Skeletal muscle satellite cell (primary cell): ENCODE results near the gene PFKFB2.

Source experiments
- H3K27me3 ChIP-seq: 2 replicates; pipeline ENCODE4 v1.7.0; 2013; ENCODE audit warnings: low read length; ENCODE audit not compliant: control insufficient read depth, insufficient read depth
- H3K36me3 ChIP-seq: 2 replicates; pipeline ENCODE4 v1.7.0; 2013; ENCODE audit warnings: mild to moderate bottlenecking, control low read depth, low read length; ENCODE audit not compliant: insufficient read depth
- H3K4me1 ChIP-seq: 2 replicates; pipeline ENCODE4 v1.7.0; 2013; ENCODE audit warnings: low read length; ENCODE audit not compliant: control insufficient read depth, insufficient read depth
- H3K4me2 ChIP-seq: 2 replicates; pipeline ENCODE4 v1.7.0; 2013; ENCODE audit warnings: mild to moderate bottlenecking, low read length
- H3K4me3 ChIP-seq: 2 replicates; pipeline ENCODE4 v1.7.0; 2013; ENCODE audit warnings: low read length
- H3K9ac ChIP-seq: 2 replicates; pipeline ENCODE4 v1.7.0; 2013; ENCODE audit warnings: mild to moderate bottlenecking, low read depth, low read length, moderate library complexity
- H3K9me3 ChIP-seq: replicated peaks from 2 replicates; pipeline ENCODE4 v1.7.0; 2013; ENCODE audit warnings: mild to moderate bottlenecking, control low read depth, low read length

The PFKFB2 gene

GRCh38 chr1:207015791-207016190 is 37.3 kb upstream of the PFKFB2 start:
- Histone ChIP-seq H3K9me3 (no peaks in the 10 kb centered on the region), H3K36me3 (no peaks in the 10 kb centered on the region), H3K27me3 (no peaks in the 10 kb centered on the region), H3K4me3 (no peak overlapping the region), H3K4me2 (no peak overlapping the region), H3K9ac (no peak overlapping the region), H3K4me1 (peaks cover 20% of the 10 kb centered on the region)

- Histone ChIP-seq H3K9me3 (no peaks in the 10 kb centered on the region), H3K4me1 (peaks cover 30% of the 10 kb centered on the region), H3K4me3 (no peak overlapping the region), H3K9ac (peak overlapping the region; percentile 0), H3K27me3 (no peaks in the 10 kb centered on the region), H3K4me2 (no peak overlapping the region), H3K36me3 (no peaks in the 10 kb centered on the region)
These were observed 35.2 kb upstream of the PFKFB2 start for GRCh38 chr1:207017615-207018559.

GRCh38 chr1:207018707-207019106 is 34.4 kb upstream of the PFKFB2 start:
- Histone ChIP-seq H3K4me1 (peaks cover 30% of the 10 kb centered on the region), H3K4me3 (no peak overlapping the region), H3K4me2 (no peak overlapping the region), H3K36me3 (no peaks in the 10 kb centered on the region), H3K27me3 (no peaks in the 10 kb centered on the region), H3K9ac (no peak overlapping the region), H3K9me3 (no peaks in the 10 kb centered on the region)

- Histone ChIP-seq H3K4me3 (no peak overlapping the region), H3K9ac (no peak overlapping the region), H3K36me3 (no peaks in the 10 kb centered on the region), H3K9me3 (no peaks in the 10 kb centered on the region), H3K4me1 (peaks cover 30% of the 10 kb centered on the region), H3K27me3 (no peaks in the 10 kb centered on the region), H3K4me2 (no peak overlapping the region)
These were observed 33.9 kb upstream of the PFKFB2 start for GRCh38 chr1:207019161-207019560.

DNA sequence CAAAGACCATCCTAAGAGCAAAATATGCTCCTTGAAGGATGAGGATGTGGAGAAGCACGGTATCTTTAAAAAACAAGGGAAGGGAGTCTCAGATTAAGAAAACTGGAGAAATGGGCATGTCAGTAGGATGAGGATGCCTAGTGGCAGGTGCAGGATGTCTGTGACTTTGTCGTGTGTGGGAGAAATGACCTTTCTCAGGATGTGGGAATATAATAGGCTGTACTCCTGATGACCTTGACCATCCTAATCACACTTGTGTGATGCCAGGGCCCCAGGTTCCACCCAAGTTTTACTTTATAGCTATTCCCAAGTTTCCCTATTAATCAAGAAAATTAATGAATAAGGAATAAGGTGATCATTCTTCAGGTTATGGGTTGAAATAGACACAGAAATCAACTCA is 33.4 kb upstream of the PFKFB2 start:
- Histone ChIP-seq H3K36me3 (no peaks in the 10 kb centered on the region), H3K4me1 (peaks cover 35% of the 10 kb centered on the region), H3K27me3 (no peaks in the 10 kb centered on the region), H3K9me3 (no peaks in the 10 kb centered on the region), H3K9ac (no peak overlapping the region), H3K4me2 (no peak overlapping the region), H3K4me3 (no peak overlapping the region)

- no peaks in the 10 kb centered on the region for H3K9me3 ChIP-seq
- H3K4me1 ChIP-seq: peaks cover 40% of the 10 kb centered on the region
- H3K27me3 ChIP-seq: no peaks in the 10 kb centered on the region
- no peaks in the 10 kb centered on the region for H3K36me3 ChIP-seq
- no peak overlapping the region for H3K4me2 ChIP-seq
- no peak overlapping the region for H3K4me3 ChIP-seq
- no peak overlapping the region for H3K9ac ChIP-seq
These were observed 32.9 kb upstream of the PFKFB2 start for GRCh38 chr1:207020065-207020708.

- peaks cover 45% of the 10 kb centered on the region for H3K4me1 ChIP-seq
- H3K36me3 ChIP-seq: no peaks in the 10 kb centered on the region
- no peaks in the 10 kb centered on the region for H3K9me3 ChIP-seq
- no peaks in the 10 kb centered on the region for H3K27me3 ChIP-seq
- no peak overlapping the region for H3K4me2 ChIP-seq
- H3K9ac ChIP-seq: no peak overlapping the region
- H3K4me3 ChIP-seq: no peak overlapping the region
These were observed 32.4 kb upstream of the PFKFB2 start for GRCh38 chr1:207020709-207021107.

- Histone ChIP-seq H3K36me3 (no peaks in the 10 kb centered on the region), H3K9ac (no peak overlapping the region), H3K9me3 (no peaks in the 10 kb centered on the region), H3K4me1 (peaks cover 51% of the 10 kb centered on the region), H3K4me3 (no peak overlapping the region), H3K27me3 (no peaks in the 10 kb centered on the region), H3K4me2 (no peak overlapping the region)
These were observed 31.8 kb upstream of the PFKFB2 start for GRCh38 chr1:207021139-207021861.

DNA sequence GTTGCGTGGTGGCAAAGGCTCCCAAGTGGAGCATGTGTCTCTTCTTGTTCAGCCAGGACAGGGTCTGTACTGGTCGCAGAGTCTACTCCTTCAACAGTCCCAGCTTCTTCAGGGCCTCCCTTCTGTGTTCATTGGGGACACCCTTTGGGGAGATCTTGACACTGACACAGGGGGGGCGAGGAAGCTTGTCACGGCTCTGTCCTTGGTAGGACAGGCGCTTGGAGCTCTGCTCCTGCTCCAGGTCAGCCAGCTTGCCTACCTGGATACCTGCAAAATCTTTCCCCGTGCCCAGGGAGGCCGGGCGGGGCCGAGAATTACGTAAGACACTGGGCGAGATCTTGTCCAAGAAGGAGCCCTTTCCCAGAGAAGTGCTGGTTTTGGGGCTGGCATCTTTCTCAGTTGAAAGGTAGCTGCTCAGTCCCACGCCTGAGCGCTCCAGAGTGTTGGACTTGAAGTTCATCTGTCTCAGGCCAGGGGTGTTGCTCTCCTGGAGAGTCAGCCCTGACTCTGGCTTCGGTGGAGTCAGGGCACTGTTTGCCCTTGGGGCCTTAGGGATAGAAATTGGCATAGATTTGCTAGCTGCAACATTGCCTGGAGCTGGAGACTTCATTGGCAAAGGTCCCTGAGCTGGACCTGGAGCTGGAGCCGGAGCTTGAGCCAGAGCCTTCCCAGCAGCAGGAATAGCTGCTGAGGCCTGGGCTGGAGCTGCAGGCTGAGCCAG is 31.0 kb upstream of the PFKFB2 start:
- Histone ChIP-seq H3K4me1 (peaks cover 58% of the 10 kb centered on the region), H3K4me2 (no peak overlapping the region), H3K4me3 (no peak overlapping the region)

GRCh38 chr1:207022996-207023679 is 29.9 kb upstream of the PFKFB2 start:
- Histone ChIP-seq H3K36me3 (no peaks in the 10 kb centered on the region), H3K9me3 (no peaks in the 10 kb centered on the region), H3K4me1 (peaks cover 59% of the 10 kb centered on the region), H3K4me2 (no peak overlapping the region), H3K4me3 (no peak overlapping the region), H3K9ac (no peak overlapping the region), H3K27me3 (no peaks in the 10 kb centered on the region)

More for the DNA sequence above, 31.0 kb upstream of the PFKFB2 start:
- Histone ChIP-seq H3K36me3 (no peaks in the 10 kb centered on the region), H3K27me3 (no peaks in the 10 kb centered on the region), H3K9me3 (no peaks in the 10 kb centered on the region), H3K9ac (no peak overlapping the region)
